ENCODE results near the gene RBM17.

- TF ChIP-seq POLR2A (IDR thresholded peaks at IDR 0.05; ENCODE audit: low read depth, low read length) (no peak), TAF1 (IDR thresholded peaks at IDR 0.05; ENCODE audit: borderline replicate concordance, low read depth, low read length) (no peak), POLR2AphosphoS5 (IDR thresholded peaks at IDR 0.05; ENCODE audit: low read depth, low read length) (no peak)
Observed at GRCh38 chr10:6068422-6068821, 20.4 kb upstream of the RBM17 start.

All from GM12892 (cell line).